Karpas-422 (cell line): ENCODE data around the gene PRR5. TPM values are rescaled to one million over a fixed set of nuclear protein-coding genes. Genes with fewer than 3 reads are reported as not detected.

ENCODE experiments used
- DNase-seq: peaks from one replicate; pipeline ENCODE4 v3.0.0-alpha.2; 2015
- H2AFZ ChIP-seq: fragments of 200-600 bp; sonication (generic); 2 replicates; pipeline ENCODE4 v1.6.1; 2014; ENCODE audit warnings: antibody characterized with exemption, low read length, mixed read lengths
- H3K27ac ChIP-seq: fragments of 200-600 bp; sonication (generic); 2 replicates; pipeline ENCODE4 v1.5.1; 2014; ENCODE audit warnings: mild to moderate bottlenecking, low read length, moderate library complexity
- H3K27me3 ChIP-seq: fragments of 200-600 bp; sonication (generic); 2 replicates; pipeline ENCODE4 v1.6.1; 2014; ENCODE audit warnings: low read length, mixed read lengths
- H3K36me3 ChIP-seq: fragments of 200-600 bp; sonication (generic); 2 replicates; pipeline ENCODE4 v1.6.1; 2014; ENCODE audit warnings: low read length, mixed read lengths; ENCODE audit not compliant: insufficient read depth
- H3K4me1 ChIP-seq: fragments of 200-600 bp; sonication (generic); 2 replicates; pipeline ENCODE4 v1.6.1; 2014; ENCODE audit warnings: mild to moderate bottlenecking, low read length, mixed read lengths
- H3K4me2 ChIP-seq: fragments of 200-600 bp; sonication (generic); 2 replicates; pipeline ENCODE4 v1.6.1; 2014; ENCODE audit warnings: low read length, low read depth, mild to moderate bottlenecking; ENCODE audit not compliant: poor library complexity, severe bottlenecking
- H3K4me3 ChIP-seq: fragments of 200-600 bp; sonication (generic); 2 replicates; pipeline ENCODE4 v1.5.1; 2014; ENCODE audit warnings: mild to moderate bottlenecking, antibody characterized with exemption, low read length, mixed read lengths
- H3K79me2 ChIP-seq: fragments of 200-600 bp; sonication (generic); 2 replicates; pipeline ENCODE4 v1.6.1; 2014; ENCODE audit warnings: mild to moderate bottlenecking, low read length, mixed read lengths
- H3K9ac ChIP-seq: fragments of 200-600 bp; sonication (generic); 2 replicates; pipeline ENCODE4 v1.6.0; 2014; ENCODE audit warnings: low read length
- H3K9me2 ChIP-seq: fragments of 200-600 bp; sonication (generic), shearing (Covaris generic); replicated peaks from 2 replicates; pipeline ENCODE4 v1.6.0; 2014; ENCODE audit warnings: mild to moderate bottlenecking, low read length, moderate library complexity; ENCODE audit not compliant: insufficient read depth
- H3K9me3 ChIP-seq: fragments of 300-700, 200-600 bp; sonication (generic); 2 replicates; pipeline ENCODE4 v1.6.1; 2014; ENCODE audit warnings: low read length, mixed read lengths
- H4K20me1 ChIP-seq: fragments of 200-600 bp; sonication (generic); 2 replicates; pipeline ENCODE4 v1.6.1; 2014; ENCODE audit warnings: mild to moderate bottlenecking, antibody characterized with exemption, low read length, low read depth; ENCODE audit not compliant: insufficient read depth
- total RNA-seq: library from RNA; depleted of rRNA; stranded (reverse); fragments of >200 nt; shearing (Covaris generic); gene quantifications from 2 replicates; pipeline ENCODE4 v1.2.3, GENCODE V29; 2014; ENCODE audit warnings: low replicate concordance

PRR5 gene
- total RNA-seq, 1 experiment from 2014 or later: not detected

- no peaks in the 10 kb centered on the region for H3K27me3 ChIP-seq
- DNase-seq: no peak
Measured at GRCh38 chr22:44752285-44753188, 50.5 kb downstream of the PRR5 start, which contains the start of gene ARHGAP8. Gene ARHGAP8 (plus strand): TSS chr22:44752575. CDS start chr22:44786528, 33,953 bp downstream.

DNA sequence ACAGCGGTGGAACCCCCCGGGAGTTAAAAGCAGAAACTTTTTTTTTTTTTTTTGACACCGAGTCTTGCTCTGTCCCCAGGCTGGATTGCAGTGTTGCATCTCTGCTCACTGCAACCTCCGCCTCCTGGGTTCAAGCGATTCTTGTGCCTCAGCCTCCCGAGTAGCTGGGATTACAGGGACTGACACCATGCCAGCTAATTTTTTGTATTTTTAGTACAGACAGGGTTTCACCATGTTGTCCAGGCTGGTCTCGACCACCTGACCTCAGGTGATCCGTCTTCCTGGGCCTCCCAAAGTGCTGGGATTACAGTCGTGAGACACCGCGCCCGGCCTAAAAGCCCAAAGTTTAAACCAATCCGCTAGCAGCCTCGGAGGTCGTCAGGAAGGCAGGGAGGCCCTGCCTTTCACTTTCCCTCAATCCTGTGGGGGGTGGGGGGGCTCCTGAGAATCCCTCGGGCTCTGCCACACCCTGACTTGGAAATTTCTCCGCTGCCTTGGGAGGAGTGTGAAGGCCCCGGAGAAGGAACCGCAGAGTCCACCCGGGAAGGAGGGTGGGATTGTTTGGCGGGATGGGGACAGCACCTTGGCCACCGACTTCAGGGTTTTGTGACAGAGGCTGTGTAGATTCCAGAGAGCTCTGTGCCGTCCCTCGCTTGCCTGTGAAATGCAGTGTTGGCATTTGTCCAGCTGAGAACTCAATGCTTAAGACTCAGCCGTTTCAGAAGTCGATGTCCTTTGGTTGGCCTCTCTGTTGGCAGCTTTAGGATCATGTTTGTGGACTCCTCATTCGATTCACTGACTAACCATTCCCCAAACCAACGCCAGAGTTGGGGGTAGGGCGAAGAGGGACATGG lies 51.4 kb downstream of the PRR5 start:
- no peaks in the 10 kb centered on the region for H3K36me3 ChIP-seq
- no peaks in the 10 kb centered on the region for H4K20me1 ChIP-seq
- no peaks in the 10 kb centered on the region for H3K4me1 ChIP-seq
- H3K9me3 ChIP-seq: no peaks in the 10 kb centered on the region; the same call in 1 of the 2 replicates
- no peak overlapping the region for H3K4me2 ChIP-seq
- H2AFZ ChIP-seq: no peak overlapping the region
- no peak overlapping the region for H3K4me3 ChIP-seq
- no peak overlapping the region for H3K27ac ChIP-seq
- no peaks in the 10 kb centered on the region for H3K9me2 ChIP-seq
- no peak overlapping the region for H3K9ac ChIP-seq
- DNase-seq: no peak
- no peaks in the 10 kb centered on the region for H3K79me2 ChIP-seq
- no peaks in the 10 kb centered on the region for H3K27me3 ChIP-seq

More at GRCh38 chr22:44752285-44753188, 50.5 kb downstream of the PRR5 start, which contains the start of gene ARHGAP8:
- no peak within 1 kb of the TSS for H3K9ac ChIP-seq
- no peak within 1 kb of the TSS for H3K4me3 ChIP-seq
- H3K79me2 ChIP-seq: no peaks in the 10 kb centered on the region
- no peaks in the 10 kb centered on the region for H4K20me1 ChIP-seq
- no peak within 1 kb of the TSS for H3K27ac ChIP-seq
- H3K9me2 ChIP-seq: no peaks in the 10 kb centered on the region
- H3K9me3 ChIP-seq: no peaks in the 10 kb centered on the region; the same call in 1 of the 2 replicates
- no peak within 1 kb of the TSS for H3K4me2 ChIP-seq
- no peak within 1 kb of the TSS for H2AFZ ChIP-seq
- no peaks in the 10 kb centered on the region for H3K36me3 ChIP-seq
- no peaks in the 10 kb centered on the region for H3K4me1 ChIP-seq

DNA sequence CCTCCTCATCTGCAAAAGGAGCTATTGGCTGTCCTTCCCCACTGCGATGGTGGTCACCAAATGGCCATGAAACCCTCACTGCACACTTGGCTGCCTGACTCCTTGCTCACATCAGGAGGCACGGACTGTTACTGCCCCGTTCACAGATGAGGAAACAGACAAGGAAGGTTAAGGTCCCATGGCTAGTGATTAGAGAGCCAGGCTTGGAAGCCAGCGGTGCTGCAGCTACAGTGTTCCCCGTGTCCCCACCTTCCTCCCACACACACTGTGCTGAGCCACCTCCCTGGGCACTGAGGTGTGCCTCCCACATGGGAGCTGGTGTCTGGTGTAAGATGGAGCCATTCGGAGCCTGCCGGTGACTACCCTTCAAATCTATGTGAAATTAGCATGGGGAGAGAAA lies 53.0 kb downstream of the PRR5 start:
- Histone ChIP-seq H3K27ac (no peak overlapping the region), H3K4me3 (no peak overlapping the region), H3K36me3 (no peaks in the 10 kb centered on the region), H3K27me3 (no peaks in the 10 kb centered on the region), H3K9me2 (no peaks in the 10 kb centered on the region), H3K9me3 (no peaks in the 10 kb centered on the region; the same call in 1 of the 2 replicates), H3K79me2 (no peaks in the 10 kb centered on the region), H3K9ac (no peak overlapping the region), H2AFZ (no peak overlapping the region), H3K4me2 (no peak overlapping the region), H4K20me1 (no peaks in the 10 kb centered on the region), H3K4me1 (peaks cover 4% of the 10 kb centered on the region)
- DNase-seq: no peak

GRCh38 chr22:44755417-44755816 lies 53.4 kb downstream of the PRR5 start:
- H3K4me1 ChIP-seq: peaks cover 8% of the 10 kb centered on the region
- H3K27ac ChIP-seq: no peak overlapping the region
- H3K27me3 ChIP-seq: no peaks in the 10 kb centered on the region
- H3K36me3 ChIP-seq: no peaks in the 10 kb centered on the region
- no peak overlapping the region for H2AFZ ChIP-seq
- no peak for DNase-seq
- no peak overlapping the region for H3K9ac ChIP-seq
- H3K4me3 ChIP-seq: no peak overlapping the region
- no peaks in the 10 kb centered on the region for H3K9me2 ChIP-seq
- H3K4me2 ChIP-seq: no peak overlapping the region
- H3K79me2 ChIP-seq: no peaks in the 10 kb centered on the region
- no peaks in the 10 kb centered on the region; the same call in 1 of the 2 replicates for H3K9me3 ChIP-seq
- no peaks in the 10 kb centered on the region for H4K20me1 ChIP-seq

GRCh38 chr22:44755956-44756361 lies 54.0 kb downstream of the PRR5 start:
- Histone ChIP-seq H3K36me3 (no peaks in the 10 kb centered on the region), H4K20me1 (no peaks in the 10 kb centered on the region), H3K9me3 (no peaks in the 10 kb centered on the region), H3K4me2 (no peak overlapping the region), H3K4me1 (peaks cover 13% of the 10 kb centered on the region), H3K27me3 (no peaks in the 10 kb centered on the region), H3K27ac (no peak overlapping the region), H3K4me3 (no peak overlapping the region), H3K9ac (no peak overlapping the region), H2AFZ (no peak overlapping the region), H3K79me2 (no peaks in the 10 kb centered on the region), H3K9me2 (no peaks in the 10 kb centered on the region)
- DNase-seq: no peak

DNA sequence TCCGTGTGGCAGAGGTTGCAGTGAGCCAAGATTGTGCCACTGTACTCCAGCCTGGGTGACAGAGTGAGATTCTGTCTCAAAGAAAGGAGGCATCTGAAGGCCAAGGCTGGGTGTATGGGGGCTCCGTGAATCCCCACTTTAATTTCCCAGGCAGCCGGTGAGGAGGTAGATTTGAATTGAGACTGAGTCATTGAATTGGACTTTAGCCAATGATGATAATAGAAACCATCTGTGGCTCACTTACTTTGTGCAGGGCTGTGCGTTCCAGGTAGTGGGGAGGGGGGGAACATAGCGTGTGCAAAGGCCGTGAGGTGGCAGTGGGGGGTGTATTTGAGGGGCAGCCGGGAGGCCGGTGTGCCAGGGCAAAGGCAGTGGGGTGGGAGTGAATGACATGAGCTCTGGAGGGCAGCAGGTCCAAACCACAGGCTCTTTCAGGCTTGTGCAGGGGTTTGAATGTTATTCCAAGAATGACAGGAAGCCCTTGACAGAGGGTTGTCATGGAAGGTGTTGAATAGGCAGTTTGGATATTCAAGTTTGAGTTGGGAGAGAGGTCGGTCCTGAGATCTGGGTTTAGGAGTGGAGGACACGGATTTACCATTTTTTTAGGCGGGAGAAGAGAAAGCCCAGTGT lies 56.5 kb downstream of the PRR5 start:
- no peaks in the 10 kb centered on the region for H3K9me2 ChIP-seq
- no peaks in the 10 kb centered on the region for H4K20me1 ChIP-seq
- DNase-seq: no peak
- H3K36me3 ChIP-seq: no peaks in the 10 kb centered on the region
- H3K27ac ChIP-seq: no peak overlapping the region
- no peak overlapping the region for H3K9ac ChIP-seq
- H3K79me2 ChIP-seq: no peaks in the 10 kb centered on the region
- H3K9me3 ChIP-seq: no peaks in the 10 kb centered on the region
- H2AFZ ChIP-seq: no peak overlapping the region
- no peak overlapping the region for H3K4me3 ChIP-seq
- H3K4me2 ChIP-seq: no peak overlapping the region
- peaks cover 18% of the 10 kb centered on the region for H3K4me1 ChIP-seq
- H3K27me3 ChIP-seq: no peaks in the 10 kb centered on the region

DNA sequence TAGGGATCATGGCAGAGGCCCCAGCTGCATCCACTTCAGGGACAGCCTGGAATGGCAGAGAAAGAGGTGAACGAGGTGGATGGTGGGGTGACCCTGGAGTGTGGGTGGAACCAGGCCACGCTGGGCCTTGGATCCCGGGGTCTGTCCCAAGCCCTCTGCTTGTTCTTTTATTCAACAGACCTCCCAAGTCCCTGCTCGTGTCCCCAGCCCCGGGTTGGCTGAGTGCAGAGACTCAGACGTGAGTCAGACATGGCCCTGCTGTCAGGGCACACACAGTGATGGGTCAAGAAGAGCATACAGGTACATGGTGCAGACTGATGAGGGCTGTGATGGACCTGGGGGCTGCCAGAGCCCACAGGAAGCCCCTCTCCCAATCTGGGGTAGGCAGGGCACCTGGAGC lies 57.0 kb downstream of the PRR5 start:
- Histone ChIP-seq H3K9ac (no peak overlapping the region), H3K79me2 (no peaks in the 10 kb centered on the region), H3K9me2 (no peaks in the 10 kb centered on the region), H4K20me1 (no peaks in the 10 kb centered on the region), H3K4me2 (no peak overlapping the region), H3K36me3 (no peaks in the 10 kb centered on the region), H3K9me3 (no peaks in the 10 kb centered on the region), H3K27me3 (no peaks in the 10 kb centered on the region), H3K4me3 (no peak overlapping the region), H2AFZ (no peak overlapping the region), H3K27ac (no peak overlapping the region), H3K4me1 (peaks cover 18% of the 10 kb centered on the region)
- no peak for DNase-seq
